ENCODE data around the gene PLAC9. TPM values are rescaled to one million over a fixed set of nuclear protein-coding genes. Genes with fewer than 3 reads are reported as not detected.

The PLAC9 gene
- total RNA-seq, 2 donors from 2014 or later: not detected

DNA sequence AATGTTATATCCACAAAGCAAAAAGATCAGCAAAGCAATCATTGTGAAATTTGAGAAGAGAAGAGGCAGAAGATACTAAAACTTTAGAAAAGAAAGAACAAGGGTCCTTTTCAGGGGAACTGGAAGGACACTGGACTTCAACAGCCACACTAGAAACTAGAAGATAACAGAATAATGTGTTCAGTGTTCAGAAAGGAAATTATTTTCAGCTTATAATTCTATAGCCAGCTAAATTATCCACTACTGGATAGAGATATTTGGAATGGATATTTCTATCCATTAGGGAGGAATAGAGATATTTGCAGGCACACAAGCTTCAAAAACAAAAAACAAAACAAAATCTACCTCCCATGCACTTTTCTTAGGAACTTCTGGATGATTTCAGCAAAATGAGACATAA, 60.0 kb downstream of the PLAC9 start:
- H3K27ac Mint-ChIP-seq: peak overlapping the region; percentile 73
- ATAC-seq (replicated peaks): no peak
- peaks cover 66% of the 10 kb centered on the region for H3K4me1 Mint-ChIP-seq
- H3K4me3 Mint-ChIP-seq: peak overlapping the region; percentile 63
- peaks cover 3% of the 10 kb centered on the region for H3K9me3 Mint-ChIP-seq
- no peaks in the 10 kb centered on the region for H3K27me3 Mint-ChIP-seq
- peaks cover 63% of the 10 kb centered on the region for H3K36me3 Mint-ChIP-seq (ENCODE audit: low read depth)

GRCh38 chr10:80194373-80195045, 62.0 kb downstream of the PLAC9 start:
- Mint-ChIP-seq H3K27ac (no peak overlapping the region), H3K9me3 (peaks cover 3% of the 10 kb centered on the region), H3K4me1 (peaks cover 54% of the 10 kb centered on the region), H3K27me3 (no peaks in the 10 kb centered on the region), H3K4me3 (peak overlapping the region; percentile 78), H3K36me3 (ENCODE audit: low read depth) (peaks cover 56% of the 10 kb centered on the region)
- ATAC-seq (replicated peaks): no peak

Other genes starting within 250 kb of the PLAC9 start
- gene SFTPD, start 183.6 kb upstream of the PLAC9 start, total RNA-seq: not detected
- gene TMEM254, start 54.1 kb upstream of the PLAC9 start, total RNA-seq: 1 to 10 TPM; 8.4 to 8.5 TPM
- 100 to 1,000 TPM; 184 to 275 TPM for gene ANXA11, start 72.8 kb downstream of the PLAC9 start, total RNA-seq
- gene MAT1A, start 156.9 kb downstream of the PLAC9 start, total RNA-seq: not detected
- gene DYDC1, start 224.0 kb downstream of the PLAC9 start, total RNA-seq: not detected
- gene DYDC2, start 224.1 kb downstream of the PLAC9 start, total RNA-seq: not detected

Data from activated T-helper 17 cell treated with anti-CD3 and anti-CD28 coated beads, Interleukin-2, amount 50 U/mL, for 72 hours (primary cell).